GM18870 (cell line): Measurements from ENCODE around the gene ID2.

Experiments
- ATAC-seq: cut with Tn5 transposase; IDR thresholded peaks from one replicate; pipeline ENCODE4 v1.9.1; 2021; ENCODE audit warnings: moderate library complexity; ENCODE audit not compliant: unreplicated experiment

The ID2 gene

DNA sequence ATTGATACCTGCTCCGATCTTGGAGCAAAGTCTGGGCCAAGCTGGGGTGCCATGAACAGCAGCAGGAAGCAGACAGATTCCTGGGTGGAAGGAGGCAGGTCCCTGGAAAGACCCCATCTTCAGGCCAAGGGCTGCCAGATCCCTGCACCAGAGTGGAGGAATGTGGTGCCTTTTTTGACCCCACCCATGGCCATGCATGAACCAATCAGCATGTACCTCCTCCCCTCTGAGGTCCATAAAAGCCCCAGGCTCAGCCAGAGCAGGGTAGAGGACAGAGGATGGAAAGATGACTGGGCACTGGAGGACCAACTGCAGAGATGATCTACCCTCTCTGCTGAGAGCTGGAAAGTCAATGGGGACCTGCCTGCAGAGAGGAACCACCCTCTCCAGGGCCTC lies 34.4 kb upstream of the ID2 start:
- ATAC-seq = no peak

DNA sequence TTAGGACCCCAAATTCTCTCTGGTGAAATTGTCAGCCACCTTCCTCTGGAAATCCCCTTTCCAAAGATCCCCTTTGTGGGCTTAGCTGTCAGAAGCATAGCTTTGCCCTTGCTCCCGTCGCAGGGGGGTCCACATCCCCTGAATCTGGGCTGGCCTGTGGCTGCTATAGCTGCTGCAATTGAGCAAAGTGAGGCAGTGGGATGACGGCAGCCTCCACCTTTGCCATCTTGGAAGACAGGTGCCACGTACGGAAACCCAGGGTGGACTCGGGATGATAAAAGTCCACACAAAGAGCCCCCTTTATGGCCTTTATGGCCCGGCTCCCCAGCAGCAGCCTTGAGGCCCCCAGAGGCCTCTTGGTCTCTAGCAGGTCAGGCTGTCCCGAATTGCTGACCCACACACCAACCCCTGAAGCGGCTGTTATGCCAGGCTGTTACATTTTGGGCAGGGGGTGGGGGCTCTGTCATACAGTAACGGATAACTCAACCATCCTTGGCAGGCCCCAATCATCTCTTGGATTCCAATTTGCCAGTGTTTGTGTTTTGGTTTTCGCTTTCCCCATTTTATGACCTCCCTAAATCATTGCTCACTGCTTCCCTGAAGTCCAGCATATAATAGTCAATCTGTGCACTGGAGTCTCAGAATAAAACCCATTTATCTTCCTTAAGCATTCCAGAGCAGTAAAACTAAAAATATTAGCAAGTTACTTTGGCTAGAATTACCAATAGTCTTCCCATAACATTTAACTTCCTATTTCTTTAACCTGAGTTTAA lies 33.2 kb upstream of the ID2 start:
- ATAC-seq = no peak

DNA sequence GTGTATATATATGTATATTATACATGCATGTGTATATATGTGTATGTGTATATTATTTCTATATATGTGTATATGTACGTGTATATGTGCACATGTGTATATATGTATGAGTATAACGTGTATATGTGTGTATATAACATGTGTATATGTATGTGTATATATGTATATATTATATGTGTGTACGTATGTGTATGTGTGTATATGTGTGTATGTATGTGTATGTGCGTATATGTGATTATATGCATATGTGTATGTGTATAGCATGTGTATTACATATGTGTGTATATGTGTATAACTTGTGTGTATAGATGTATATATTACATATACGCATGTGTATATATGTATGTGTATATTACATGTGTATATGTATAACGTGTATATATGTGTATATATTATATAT lies 32.1 kb upstream of the ID2 start:
- no peak for ATAC-seq

DNA sequence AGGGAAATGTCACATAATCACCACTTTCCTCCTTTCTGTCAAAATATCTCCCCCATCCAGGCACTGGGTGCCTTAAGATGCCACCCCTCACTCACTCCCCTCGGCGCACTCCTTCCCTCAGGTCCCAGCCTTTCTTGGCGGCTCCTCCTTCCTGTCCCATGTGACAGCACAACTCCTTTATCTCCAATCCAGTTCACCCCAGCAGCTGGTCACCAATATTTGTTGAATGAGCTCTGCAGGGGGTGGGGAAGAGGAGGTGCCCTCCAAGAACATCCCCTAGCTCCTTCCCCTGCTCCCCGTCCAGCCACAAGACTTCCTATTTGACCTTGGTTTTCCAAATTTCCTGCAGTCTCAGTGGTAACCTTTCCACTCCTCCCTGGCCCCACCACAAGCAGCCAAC lies 31.6 kb upstream of the ID2 start:
- ATAC-seq = no peak

DNA sequence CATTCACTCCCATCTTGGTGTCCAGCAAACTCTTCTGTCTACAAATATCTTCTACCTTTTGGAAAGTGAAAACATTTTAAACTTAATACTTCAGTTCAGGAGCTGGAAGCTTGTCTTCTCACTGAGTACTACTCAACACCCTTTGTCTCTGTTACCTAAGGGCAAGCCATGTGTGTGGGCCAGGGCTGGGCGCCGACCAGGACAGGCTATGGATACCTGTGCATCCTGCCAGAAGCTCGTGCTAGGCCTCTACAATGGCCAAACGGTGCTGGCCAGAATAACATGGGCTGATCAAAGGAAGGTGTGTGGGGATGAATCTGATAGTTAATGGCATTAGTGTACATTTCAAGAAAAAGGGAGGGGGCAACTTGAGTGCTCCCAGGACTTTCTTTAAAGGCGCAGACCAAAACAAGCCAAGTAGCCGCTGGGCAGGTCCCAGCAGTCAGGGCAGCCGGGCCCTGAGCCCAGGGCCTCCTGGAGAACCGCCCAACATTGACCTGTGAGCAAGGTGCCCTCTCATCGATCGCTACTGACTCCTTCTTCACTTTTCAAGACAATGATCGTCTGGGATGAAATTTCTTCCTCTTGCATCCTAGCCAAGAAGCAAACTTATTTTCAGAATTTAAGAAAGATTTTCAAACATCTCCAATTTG lies 29.0 kb upstream of the ID2 start:
- ATAC-seq = no peak

DNA sequence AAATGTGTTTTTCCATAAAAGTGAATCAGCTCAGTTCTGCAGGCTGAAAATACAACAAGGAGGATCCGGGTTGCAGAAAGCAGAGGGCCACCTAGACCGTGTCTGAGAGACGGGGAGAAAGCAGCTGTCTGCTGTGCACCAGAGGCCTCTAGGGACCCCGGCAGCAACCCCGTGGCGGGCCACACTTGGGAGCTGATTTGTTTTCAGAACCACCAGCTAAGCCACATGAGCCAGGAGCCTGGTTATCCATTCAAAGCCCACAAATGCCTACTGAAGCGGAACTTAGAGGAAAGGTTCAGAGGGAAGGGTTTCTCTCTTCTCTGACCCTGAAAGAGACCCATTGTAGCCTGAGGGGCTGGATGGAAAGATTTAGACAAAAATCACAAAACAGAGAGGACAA lies 28.4 kb upstream of the ID2 start:
- ATAC-seq = no peak

DNA sequence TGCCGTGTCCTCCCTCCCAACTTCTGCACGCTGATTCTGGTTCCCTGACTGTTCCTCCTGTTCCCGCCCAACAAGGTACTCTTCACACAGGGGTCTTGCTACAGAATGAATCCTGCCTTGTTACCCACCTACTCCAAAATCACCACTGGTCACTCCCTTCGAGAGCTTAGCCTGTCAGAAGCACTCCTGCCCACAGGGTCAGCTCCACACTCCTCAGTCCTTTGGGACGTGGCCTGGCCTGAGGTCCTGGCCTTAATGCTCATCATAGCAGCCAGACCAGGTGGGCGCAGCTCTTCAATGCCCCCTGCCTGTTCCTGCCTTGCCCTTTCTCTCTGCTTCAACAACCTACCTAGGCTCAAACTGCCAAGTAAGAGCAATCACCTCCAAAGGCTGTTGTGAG lies 27.8 kb upstream of the ID2 start:
- no peak for ATAC-seq

DNA sequence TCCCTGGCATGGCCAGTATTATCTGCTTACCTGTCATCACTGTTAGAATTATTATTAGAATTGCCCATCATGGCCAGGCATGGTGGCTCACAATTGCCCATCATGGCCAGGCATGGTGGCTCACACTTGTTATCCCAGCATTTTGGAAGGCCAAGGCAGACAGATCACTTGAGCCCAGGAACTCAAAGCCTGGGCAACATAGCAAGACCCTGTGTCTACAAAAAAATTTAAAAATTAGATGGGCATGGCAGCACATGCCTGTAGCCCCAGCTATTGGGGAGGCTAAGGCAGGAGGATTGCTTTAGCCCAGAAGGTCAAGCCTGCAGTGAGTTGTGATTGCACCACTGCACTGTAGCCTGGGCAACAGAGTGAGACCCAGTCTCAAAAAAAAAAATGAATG lies 27.4 kb upstream of the ID2 start:
- no peak for ATAC-seq

DNA sequence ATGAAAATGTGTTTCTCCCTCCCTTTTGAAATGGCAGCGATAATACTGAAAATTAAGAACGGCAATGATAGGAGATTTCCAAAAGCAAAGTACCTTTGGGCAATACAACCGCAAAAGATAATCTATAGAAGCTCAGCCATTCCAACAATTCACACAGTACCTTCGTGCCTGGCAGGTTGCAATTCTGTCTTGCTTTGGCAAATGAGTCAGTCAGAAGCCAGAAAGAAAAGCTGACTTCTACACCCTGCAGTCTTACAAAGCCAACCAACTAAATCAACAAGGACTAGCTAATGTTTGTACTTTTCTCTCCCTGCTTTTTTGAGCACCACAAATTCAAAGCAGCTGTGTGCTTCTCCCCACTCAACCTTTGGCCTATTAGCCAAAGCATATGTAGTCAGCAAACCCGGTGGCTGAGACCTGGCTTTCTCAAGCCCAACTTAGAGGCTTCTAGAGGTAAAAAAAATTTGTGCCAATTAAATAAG lies 25.7 kb upstream of the ID2 start:
- ATAC-seq = no peak

DNA sequence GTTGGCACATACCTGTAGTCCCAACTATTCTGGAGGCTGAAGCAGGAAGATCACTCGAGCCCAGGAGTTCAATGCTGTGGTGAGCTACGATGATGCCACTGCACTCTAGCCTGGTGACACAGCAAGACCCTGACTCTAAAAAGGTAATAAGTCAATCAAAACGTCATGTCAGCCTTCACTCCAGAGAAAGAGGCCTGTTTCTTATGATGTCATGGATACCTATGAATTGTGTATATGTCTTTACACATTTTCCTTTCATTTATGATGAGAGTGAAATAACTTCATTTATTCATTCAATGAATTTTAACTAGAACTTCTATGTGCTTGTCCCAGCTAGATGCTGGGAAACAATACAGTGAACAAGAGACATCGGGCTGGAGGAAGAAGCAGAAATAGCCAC lies 25.0 kb upstream of the ID2 start:
- no peak for ATAC-seq

DNA sequence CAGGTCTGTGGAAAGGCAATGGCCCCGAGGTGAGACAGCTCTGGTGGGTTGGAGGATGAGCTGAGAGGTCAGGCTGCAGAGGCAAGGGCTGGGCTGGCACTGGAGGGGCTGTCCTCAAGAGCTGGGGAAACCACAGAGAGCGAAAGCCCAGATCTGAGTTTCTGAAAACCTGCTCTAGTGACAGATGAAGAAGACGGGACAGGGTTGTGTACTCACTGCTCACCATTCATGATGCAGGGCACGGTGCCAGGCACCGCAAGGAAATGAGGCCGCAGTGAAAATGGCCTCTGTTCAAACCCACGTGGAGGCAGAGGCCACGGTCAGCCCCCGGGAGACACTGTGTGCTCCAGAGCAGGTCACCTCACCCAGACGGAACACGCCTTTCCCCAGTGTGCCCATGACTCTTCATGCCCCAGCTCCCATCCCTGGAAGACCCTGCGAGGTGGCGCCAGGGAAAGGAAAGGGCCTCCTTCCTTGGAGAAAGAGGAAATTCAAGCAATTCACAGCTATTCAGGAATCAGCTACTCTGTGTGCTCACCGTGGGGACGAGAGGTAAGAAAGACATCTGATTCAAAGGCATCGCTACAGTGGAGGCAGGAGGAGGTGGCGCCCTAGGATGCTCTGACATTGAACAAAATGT lies 24.3 kb upstream of the ID2 start:
- ATAC-seq = no peak

DNA sequence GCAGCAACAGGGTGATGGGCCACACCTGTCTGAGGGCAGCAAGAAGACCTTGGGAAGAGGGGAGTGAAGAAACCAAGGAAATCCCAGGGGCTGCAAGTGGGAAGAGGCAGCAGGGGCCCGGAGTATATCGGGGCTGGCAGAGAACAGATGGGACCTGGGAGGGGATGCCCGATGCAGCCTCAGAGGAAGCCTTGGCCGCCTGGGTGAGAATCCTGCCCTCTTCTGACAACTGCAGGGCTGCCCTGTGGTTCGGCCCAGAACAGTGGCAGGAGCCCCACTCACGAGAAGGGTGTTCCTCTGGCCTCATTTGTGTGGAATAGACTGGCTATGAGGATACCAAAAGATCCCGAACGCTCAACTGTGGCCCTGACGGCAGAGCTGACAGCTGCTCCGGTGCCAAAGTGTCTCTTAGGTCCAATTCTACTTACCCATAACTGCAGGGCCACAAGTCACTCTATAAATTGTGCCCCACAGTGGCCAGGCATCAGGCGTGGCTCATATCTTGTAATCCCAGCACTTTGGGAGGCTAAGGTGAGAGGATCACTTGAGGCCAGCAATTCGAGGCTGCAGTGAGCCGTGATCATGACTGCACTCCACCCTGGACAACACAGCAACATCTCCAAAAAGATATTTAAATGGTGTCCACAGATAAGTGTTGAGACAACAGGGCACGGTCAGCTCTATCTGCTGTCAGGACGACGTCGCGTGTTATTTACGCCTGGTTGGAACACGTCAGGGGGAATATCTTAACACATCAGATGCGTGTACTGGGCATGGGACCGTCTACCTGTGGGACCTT lies 23.6 kb upstream of the ID2 start:
- no peak for ATAC-seq

DNA sequence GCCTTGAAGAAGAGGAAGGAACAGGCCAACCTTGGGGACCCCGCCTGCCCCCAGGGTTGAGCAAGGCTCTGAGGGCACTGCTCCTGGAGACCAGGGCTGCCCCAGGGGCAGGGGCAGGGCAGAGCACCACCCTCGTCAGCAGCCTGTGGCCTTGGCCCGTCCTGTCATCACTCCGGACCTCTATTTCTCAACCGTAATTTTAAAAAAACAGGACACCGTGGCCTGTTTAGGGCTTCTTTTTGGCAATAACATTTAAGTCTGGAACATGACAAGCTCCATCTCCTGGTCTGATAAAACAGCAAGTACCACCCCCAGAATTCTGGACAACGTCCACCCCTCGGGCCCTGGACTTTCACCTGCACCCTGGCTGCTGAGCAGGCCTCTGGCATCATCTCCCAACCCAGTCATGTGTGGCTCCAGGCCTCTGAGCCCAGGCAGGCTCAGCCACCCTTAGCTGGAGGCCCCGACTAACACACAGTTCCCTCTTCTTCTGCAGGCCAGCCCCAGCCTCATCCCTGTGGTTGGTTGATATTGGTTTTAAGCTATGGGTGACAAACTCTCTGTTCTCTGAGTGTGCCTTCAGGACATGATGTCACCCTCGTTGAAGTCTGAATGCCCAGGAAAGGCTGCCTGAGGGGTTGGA lies 22.6 kb upstream of the ID2 start:
- no peak for ATAC-seq

DNA sequence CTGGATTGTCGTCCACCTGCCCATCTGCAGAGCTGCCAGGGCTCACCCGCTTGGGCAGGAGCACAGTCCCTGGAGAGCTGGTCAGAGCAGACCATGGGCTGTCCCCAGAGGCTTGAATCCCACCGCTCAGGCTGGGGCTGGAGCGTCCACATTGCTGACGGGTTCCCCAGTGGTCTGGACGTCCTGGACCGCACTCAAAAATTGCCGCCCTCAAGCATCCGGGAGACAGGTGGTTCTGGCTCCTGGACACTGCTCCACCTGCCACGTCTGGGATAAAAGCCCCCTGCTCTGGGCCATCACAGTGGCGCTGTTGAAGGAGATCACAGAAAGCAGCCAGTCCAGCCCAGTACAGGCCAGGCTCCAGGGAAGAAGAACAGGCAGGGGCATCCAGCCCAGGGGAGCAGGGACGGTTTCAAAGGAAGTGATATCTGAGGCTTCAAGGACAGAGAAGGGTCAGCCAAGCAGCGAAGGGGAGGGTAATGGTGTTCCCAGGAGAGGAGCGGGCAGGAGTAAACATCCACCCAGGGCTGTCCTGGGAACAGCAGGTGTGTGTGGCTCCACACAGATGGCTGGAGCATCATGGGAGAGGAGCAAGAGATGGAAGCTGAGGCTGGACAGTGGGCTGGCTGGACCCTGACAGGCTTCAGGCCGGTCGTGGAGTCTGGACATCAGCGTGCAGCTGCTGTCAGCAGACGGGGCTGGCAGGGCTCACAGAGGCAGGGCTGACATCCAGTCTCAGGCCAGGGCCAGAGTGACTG lies 21.9 kb upstream of the ID2 start:
- no peak for ATAC-seq

DNA sequence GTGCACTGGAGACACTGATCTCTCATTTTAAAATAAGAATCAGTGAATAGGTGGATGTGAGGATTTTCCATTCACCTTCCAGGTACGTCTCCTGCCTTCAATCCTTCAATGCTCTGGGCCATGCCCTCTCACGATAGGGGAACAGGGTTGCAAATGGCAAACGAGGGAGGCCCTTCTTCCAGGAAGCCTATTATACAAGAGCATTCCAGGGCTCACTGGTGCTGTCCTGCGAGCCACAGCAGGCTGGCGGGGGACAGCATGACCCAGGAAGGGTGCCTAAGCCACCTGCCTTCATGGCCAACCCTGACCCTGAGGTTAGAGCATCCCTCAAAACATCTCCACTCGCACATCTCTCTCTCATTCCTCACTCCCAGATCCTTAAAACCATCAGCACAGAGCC lies 20.6 kb upstream of the ID2 start:
- no peak for ATAC-seq

DNA sequence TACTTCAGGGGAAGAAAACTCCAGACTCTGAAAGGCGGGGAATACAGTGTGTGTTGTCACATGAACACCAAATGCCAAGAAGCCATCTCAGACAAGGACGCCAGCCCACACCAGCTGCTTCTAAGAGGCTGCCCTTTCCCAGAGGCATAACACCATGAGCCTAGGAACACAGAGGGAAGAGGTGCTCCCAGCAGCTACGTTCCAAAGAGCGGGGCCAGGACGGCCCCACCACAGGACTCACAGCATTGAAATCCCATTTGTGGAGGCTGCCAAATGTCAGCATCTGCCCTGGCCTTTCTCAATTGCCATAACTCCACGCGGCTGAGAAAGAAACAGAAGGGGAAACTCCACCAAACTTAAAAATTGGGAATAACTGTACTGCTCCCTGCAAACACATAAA lies 20.1 kb upstream of the ID2 start:
- no peak for ATAC-seq

DNA sequence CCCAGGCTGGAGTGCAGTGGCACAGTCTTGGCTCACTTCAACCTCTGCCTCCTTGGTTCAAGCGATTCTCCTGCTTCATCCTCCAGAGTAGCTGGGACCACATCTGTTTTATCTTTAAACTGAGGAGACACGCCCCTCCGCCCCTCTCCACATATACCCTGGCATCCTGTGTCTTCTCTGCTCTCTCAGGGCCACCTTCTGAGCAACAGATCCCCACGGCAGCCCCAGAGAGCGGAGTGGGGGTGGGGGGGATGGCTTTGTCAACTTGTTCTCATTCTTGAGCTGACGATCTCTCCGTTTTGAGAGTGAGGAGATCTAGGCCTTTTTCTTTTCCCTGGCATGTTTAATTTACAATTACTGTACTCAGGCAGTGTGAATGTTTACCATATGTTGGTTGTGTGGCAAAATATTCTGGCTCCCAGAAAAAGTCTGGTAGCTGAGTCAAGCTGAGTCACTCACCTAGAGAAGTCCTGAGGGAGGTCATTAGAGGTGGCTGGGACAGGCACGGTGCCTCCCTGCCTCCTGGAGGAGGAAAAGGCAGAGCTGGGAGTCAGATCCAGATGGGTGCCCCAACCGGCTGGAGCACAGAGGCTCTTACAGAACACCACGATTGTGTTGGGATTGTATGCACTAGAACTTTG lies 19.5 kb upstream of the ID2 start:
- ATAC-seq = no peak

DNA sequence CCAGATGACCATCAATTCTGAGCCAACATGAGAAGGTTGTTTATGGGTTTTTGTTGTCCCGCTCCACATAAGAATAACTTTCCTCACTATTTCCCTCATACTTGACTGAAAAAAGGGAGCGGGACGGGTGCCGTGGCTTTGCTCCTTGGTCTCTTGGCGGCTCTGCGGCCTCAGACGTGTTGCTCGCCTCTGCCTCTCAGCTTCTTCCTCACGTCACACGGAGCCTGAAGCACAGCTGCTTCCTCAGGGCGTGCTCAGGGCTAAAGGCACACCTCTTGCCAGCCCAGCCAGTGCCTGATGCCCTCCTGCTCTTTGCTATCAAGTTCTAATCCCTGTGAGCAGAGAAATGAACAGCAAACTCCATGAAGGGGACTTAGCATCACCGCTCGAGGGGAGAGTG lies 17.9 kb upstream of the ID2 start:
- no peak for ATAC-seq

DNA sequence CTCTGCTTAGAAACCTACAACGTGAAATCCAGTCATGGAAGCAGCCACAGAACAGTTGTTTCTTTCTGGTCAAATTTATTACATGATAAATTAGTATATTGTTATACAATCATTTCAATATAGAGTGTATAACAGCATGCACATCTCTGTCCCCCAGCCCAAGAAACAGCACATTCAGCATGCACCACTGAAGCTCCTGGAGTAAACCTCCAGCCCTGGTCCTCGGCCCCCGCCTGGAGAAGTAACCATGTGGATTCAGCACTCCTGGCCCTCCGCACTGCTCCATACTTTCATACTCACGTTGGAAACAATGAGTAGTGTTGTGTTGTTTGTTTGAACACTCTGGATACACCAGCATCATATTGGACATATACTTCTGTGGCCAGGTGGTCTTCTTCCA lies 15.3 kb upstream of the ID2 start:
- ATAC-seq = no peak
